ENCODE results near the gene FAM180A. TPM values are rescaled to one million over a fixed set of nuclear protein-coding genes. Genes with fewer than 3 reads are reported as not detected.

FAM180A gene
- total and polyA plus RNA-seq, 9 of the 15 experiments (the other 6 are each of a cell fraction or from before 2014, with no cell fraction given): not detected

- Histone ChIP-seq H4K20me1 (replicated peaks; ENCODE audit: control insufficient read depth, insufficient read depth, low read length) (no peaks in the 10 kb centered on the region), H3K4me3 (no peak overlapping the region), H3K36me3 (ENCODE audit: control insufficient read depth, insufficient read depth, low read length) (no peaks in the 10 kb centered on the region), H3K79me2 (ENCODE audit: control insufficient read depth, insufficient read depth, low read length) (no peaks in the 10 kb centered on the region), H2AFZ (ENCODE audit: low read depth, low read length) (no peak overlapping the region), H3K27ac (ENCODE audit: extremely low read depth, low read depth, low read length) (no peak overlapping the region), H3K9me3 (replicated peaks; ENCODE audit: control insufficient read depth, insufficient read depth, low read depth, low read length) (no peaks in the 10 kb centered on the region), H3K9ac (ENCODE audit: insufficient read depth in 1 of 2, low read depth in 2 of 2, low read length in 2 of 2) (no peak overlapping the region), H3K4me1 (replicated peaks in 1 of 2; ENCODE audit: control insufficient read depth in 2 of 2, insufficient read depth in 2 of 2, low read length in 2 of 2) (no peaks in the 10 kb centered on the region), H3K4me2 (ENCODE audit: insufficient read depth, low read length) (no peak overlapping the region), H3K9me1 (ENCODE audit: control insufficient read depth, insufficient read depth, low read length) (no peaks in the 10 kb centered on the region), H3K27me3 (ENCODE audit: control insufficient read depth in 2 of 2, insufficient read depth in 2 of 2, low read length in 2 of 2) (peaks cover 32 to 46% of the 10 kb centered on the region in 2 experiments)
- ChIA-PET POLR2A (no interaction called here), CTCF (ENCODE audit: low intra/inter-chr PET ratio) (no interaction called here)
- ATAC-seq (no peak), FAIRE-seq (no peak), DNase-seq (ENCODE audit: extremely low read depth in 1 of 4, low spot score in 3 of 4) (no peak)
- 1% methylated on average over 3 of the region's 3 CpGs for WGBS (ENCODE audit: insufficient coverage, low coverage, missing lambda C conversion rate)
- no TSS peak for BruUV-seq (replicated peaks)
- intact Hi-C loops (cut with micrococcal nuclease): no loop called here
- TF ChIP-seq ZBTB34 (CRISPR knock-in tag; IDR thresholded peaks at IDR 0.05): no peak
- TF ChIP-seq KDM2B (CRISPR knock-in tag; IDR thresholded peaks at IDR 0.05): no peak
- TF ChIP-seq RFX1 (IDR thresholded peaks at IDR 0.05): no peak
- TF ChIP-seq MCM2 (IDR thresholded peaks at IDR 0.05; ENCODE audit: low read depth): no peak
- TF ChIP-seq CEBPG (CRISPR knock-in tag; IDR thresholded peaks at IDR 0.05): no peak
- TF ChIP-seq CEBPG (tag; conservative IDR thresholded peaks at IDR 0.05 in 1 of 2, IDR thresholded peaks at IDR 0.05 in 1 of 2): no peak
- TF ChIP-seq RHOXF2B (CRISPR knock-in tag; conservative IDR thresholded peaks at IDR 0.05): no peak
- TF ChIP-seq FOXA1 (IDR thresholded peaks at IDR 0.05; ENCODE audit: borderline replicate concordance): no peak
- TF ChIP-seq ZNF224 (CRISPR knock-in tag; IDR thresholded peaks at IDR 0.05): no peak
- no peak for TF ChIP-seq RFX7 (CRISPR knock-in tag; IDR thresholded peaks at IDR 0.05)
- TF ChIP-seq TCF15 (CRISPR knock-in tag; IDR thresholded peaks at IDR 0.05): no peak
- TF ChIP-seq MAZ (CRISPR knock-in tag; conservative IDR thresholded peaks at IDR 0.05 in 1 of 2, IDR thresholded peaks at IDR 0.05 in 1 of 2): no peak
- in situ Hi-C loops (cut with MboI): no loop called here
These were observed 41.3 kb upstream of the FAM180A start for GRCh38 chr7:135789956-135790355.

Data from K562 (cell line).